Stimulated activated memory B cell treated with anti-CD40 and anti-IgM and Interleukin-4, amounts not matched to agents 10 μg/mL and 1 μg/mL and 100 μg/mL, for 72 hours (primary cell): Measurements from ENCODE around the gene STK26.
"Not testable (repeated sequence)": the region's sequence is repeated elsewhere in the genome, so short reads cannot be mapped to it uniquely, and the experiment has no call there.

Experiments
- ATAC-seq: fragments of 150-1000 bp; cut with Tn5 transposase; 2 replicates; pipeline ENCODE4 v1.10.0; 2021
- H3K27ac Mint-ChIP-seq: one replicate; pipeline ENCODE4 v1.8.0; 2022; ENCODE audit warnings: mild to moderate bottlenecking, mixed read lengths
- H3K27me3 Mint-ChIP-seq: one replicate; pipeline ENCODE4 v1.8.0; 2022; ENCODE audit warnings: mixed read lengths
- H3K36me3 Mint-ChIP-seq: one replicate; pipeline ENCODE4 v1.8.0; 2022; ENCODE audit warnings: mixed read lengths
- H3K4me1 Mint-ChIP-seq: one replicate; pipeline ENCODE4 v1.8.0; 2022; ENCODE audit warnings: mixed read lengths
- H3K4me3 Mint-ChIP-seq: one replicate; pipeline ENCODE4 v1.8.0; 2022; ENCODE audit warnings: mild to moderate bottlenecking, moderate library complexity, mixed read lengths
- H3K9me3 Mint-ChIP-seq: one replicate; pipeline ENCODE4 v1.8.0; 2022; ENCODE audit warnings: mixed read lengths

STK26 gene

DNA sequence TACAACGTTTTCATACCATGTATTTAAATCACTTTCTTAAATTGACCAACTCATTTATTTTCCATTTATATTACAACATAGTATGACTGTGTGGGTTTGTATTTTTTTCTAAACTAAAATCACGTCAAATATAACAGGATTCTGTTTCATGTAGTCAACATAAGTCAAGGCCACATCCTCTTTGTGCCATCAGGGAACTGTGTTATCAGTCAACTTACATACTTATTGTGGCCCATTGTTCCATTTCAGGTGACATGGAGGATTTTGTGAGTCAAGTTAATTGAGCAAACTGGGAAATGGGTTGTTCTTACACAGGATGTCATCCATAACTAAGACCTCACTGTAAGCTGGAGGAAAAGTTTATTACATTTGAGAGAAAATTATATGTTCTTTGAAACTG, 35.9 kb downstream of the STK26 start:
- no peaks in the 10 kb centered on the region for H3K27me3 Mint-ChIP-seq
- H3K9me3 Mint-ChIP-seq, result no peaks in the 10 kb centered on the region
- no peak overlapping the region for H3K4me3 Mint-ChIP-seq
- no peaks in the 10 kb centered on the region for H3K36me3 Mint-ChIP-seq
- ATAC-seq, result no peak
- peaks cover 6% of the 10 kb centered on the region for H3K4me1 Mint-ChIP-seq
- no peak overlapping the region for H3K27ac Mint-ChIP-seq

GRCh38 chrX:132059973-132060540, 37.0 kb downstream of the STK26 start:
- Mint-ChIP-seq H3K9me3 (no peaks in the 10 kb centered on the region), H3K36me3 (no peaks in the 10 kb centered on the region), H3K4me1 (peaks cover 6% of the 10 kb centered on the region), H3K27me3 (no peaks in the 10 kb centered on the region), H3K4me3 (no peak overlapping the region), H3K27ac (no peak overlapping the region)
- no peak for ATAC-seq

DNA sequence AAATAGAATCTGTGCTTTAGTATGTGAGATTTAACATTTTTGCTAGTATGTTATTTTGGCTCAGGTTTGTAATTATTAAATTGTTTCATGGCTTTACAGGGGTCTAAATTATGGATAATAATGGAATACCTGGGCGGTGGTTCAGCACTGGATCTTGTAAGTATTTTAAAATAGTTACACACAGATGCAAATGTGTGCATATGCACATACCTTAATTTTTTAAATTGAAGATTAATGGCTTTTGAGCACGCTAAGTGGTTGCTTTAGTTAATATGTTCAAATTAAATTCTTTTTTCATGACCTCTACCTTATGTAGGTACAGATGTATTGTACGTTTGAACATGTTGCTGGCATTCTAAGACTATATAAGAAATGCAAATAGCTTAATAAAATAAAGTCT, 40.2 kb downstream of the STK26 start:
- Mint-ChIP-seq H3K36me3 (no peaks in the 10 kb centered on the region), H3K9me3 (no peaks in the 10 kb centered on the region), H3K4me3 (no peak overlapping the region), H3K27me3 (no peaks in the 10 kb centered on the region), H3K27ac (no peak overlapping the region), H3K4me1 (peaks cover 6% of the 10 kb centered on the region)
- ATAC-seq, result no peak

GRCh38 chrX:132063862-132064261, 40.8 kb downstream of the STK26 start:
- no peak overlapping the region for H3K27ac Mint-ChIP-seq
- H3K36me3 Mint-ChIP-seq, result peaks cover 4% of the 10 kb centered on the region
- H3K4me1 Mint-ChIP-seq, result peaks cover 6% of the 10 kb centered on the region
- H3K4me3 Mint-ChIP-seq, result no peak overlapping the region
- no peak for ATAC-seq
- no peaks in the 10 kb centered on the region for H3K27me3 Mint-ChIP-seq
- H3K9me3 Mint-ChIP-seq, result no peaks in the 10 kb centered on the region

- Mint-ChIP-seq H3K4me1 (no peaks in the 10 kb centered on the region), H3K36me3 (peaks cover 6% of the 10 kb centered on the region), H3K4me3 (no peak overlapping the region), H3K9me3 (no peaks in the 10 kb centered on the region), H3K27me3 (no peaks in the 10 kb centered on the region), H3K27ac (no peak overlapping the region)
- no peak for ATAC-seq
Measured at GRCh38 chrX:132068405-132068804, 45.3 kb downstream of the STK26 start.

- Mint-ChIP-seq H3K4me1 (no peaks in the 10 kb centered on the region), H3K36me3 (peaks cover 6% of the 10 kb centered on the region), H3K9me3 (no peaks in the 10 kb centered on the region), H3K27ac (no peak overlapping the region), H3K4me3 (no peak overlapping the region), H3K27me3 (no peaks in the 10 kb centered on the region)
- no peak for ATAC-seq
Measured at GRCh38 chrX:132071254-132071653, 48.2 kb downstream of the STK26 start.

DNA sequence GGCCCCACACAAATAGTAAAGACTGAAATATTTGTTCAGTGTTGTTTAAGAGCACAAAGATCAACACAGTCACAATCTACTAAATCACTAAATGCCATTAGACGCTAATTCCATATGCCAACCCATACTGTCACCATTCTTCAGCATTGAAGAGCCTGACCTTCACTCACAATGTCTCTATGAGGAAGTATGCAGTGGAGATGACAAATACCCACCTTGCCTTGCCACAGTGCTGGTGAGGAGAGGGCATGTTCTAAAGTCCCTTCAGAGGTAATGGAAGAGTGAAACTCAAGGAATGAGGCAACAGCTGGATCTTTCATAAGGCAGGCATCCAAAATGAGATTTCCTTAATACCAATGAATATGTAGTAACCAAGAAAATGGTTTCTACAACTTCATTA, 54.3 kb downstream of the STK26 start:
- no peaks in the 10 kb centered on the region for H3K9me3 Mint-ChIP-seq
- H3K27ac Mint-ChIP-seq, result no peak overlapping the region
- no peaks in the 10 kb centered on the region for H3K36me3 Mint-ChIP-seq
- H3K27me3 Mint-ChIP-seq, result no peaks in the 10 kb centered on the region
- no peaks in the 10 kb centered on the region for H3K4me1 Mint-ChIP-seq
- no peak overlapping the region for H3K4me3 Mint-ChIP-seq
- ATAC-seq, result no peak

DNA sequence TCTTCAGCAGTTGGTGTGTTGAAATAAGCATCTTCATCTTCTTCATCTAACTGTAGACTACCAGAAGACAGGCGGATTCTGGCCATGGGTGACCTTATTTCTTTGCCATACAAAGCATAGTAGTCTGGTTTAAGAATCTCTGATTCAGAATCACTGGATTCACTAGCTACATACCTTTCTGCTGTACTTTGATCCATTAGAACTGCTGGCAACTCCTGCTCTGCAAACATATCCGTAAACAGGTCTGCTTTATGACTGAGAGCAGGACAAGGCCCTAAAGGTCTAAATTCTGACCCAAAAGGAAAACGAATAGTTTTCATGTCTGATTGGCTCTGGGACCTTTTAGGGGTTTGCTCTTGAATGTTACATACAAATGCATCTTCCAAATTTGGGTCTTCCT, 54.8 kb downstream of the STK26 start:
- ATAC-seq, result no peak
- H3K27me3 Mint-ChIP-seq, result no peaks in the 10 kb centered on the region
- no peaks in the 10 kb centered on the region for H3K36me3 Mint-ChIP-seq
- no peak overlapping the region for H3K4me3 Mint-ChIP-seq
- no peak overlapping the region for H3K27ac Mint-ChIP-seq
- H3K4me1 Mint-ChIP-seq, result no peaks in the 10 kb centered on the region
- no peaks in the 10 kb centered on the region for H3K9me3 Mint-ChIP-seq

- Mint-ChIP-seq H3K9me3 (no peaks in the 10 kb centered on the region), H3K27me3 (no peaks in the 10 kb centered on the region), H3K4me3 (no peak overlapping the region), H3K27ac (no peak overlapping the region), H3K36me3 (no peaks in the 10 kb centered on the region), H3K4me1 (no peaks in the 10 kb centered on the region)
- no peak for ATAC-seq
Measured at GRCh38 chrX:132085786-132086185, 62.7 kb downstream of the STK26 start.

GRCh38 chrX:132086672-132087071, 63.6 kb downstream of the STK26 start:
- Mint-ChIP-seq H3K27ac (no peak overlapping the region), H3K27me3 (no peaks in the 10 kb centered on the region), H3K4me3 (no peak overlapping the region), H3K36me3 (no peaks in the 10 kb centered on the region), H3K9me3 (no peaks in the 10 kb centered on the region), H3K4me1 (no peaks in the 10 kb centered on the region)
- ATAC-seq, result no peak

- H3K4me1 Mint-ChIP-seq, result no peaks in the 10 kb centered on the region
- no peaks in the 10 kb centered on the region for H3K9me3 Mint-ChIP-seq
- no peaks in the 10 kb centered on the region for H3K36me3 Mint-ChIP-seq
- ATAC-seq, result no peak
- no peak overlapping the region for H3K4me3 Mint-ChIP-seq
- no peaks in the 10 kb centered on the region for H3K27me3 Mint-ChIP-seq
- H3K27ac Mint-ChIP-seq, result no peak overlapping the region
Measured at GRCh38 chrX:132088864-132089263, 65.8 kb downstream of the STK26 start.

- Mint-ChIP-seq H3K27ac (no peak overlapping the region), H3K4me1 (no peaks in the 10 kb centered on the region), H3K9me3 (no peaks in the 10 kb centered on the region), H3K27me3 (no peaks in the 10 kb centered on the region), H3K36me3 (no peaks in the 10 kb centered on the region), H3K4me3 (no peak overlapping the region)
- ATAC-seq, result no peak
Measured at GRCh38 chrX:132090403-132091159, 67.5 kb downstream of the STK26 start.

- no peaks in the 10 kb centered on the region for H3K36me3 Mint-ChIP-seq
- H3K27me3 Mint-ChIP-seq, result no peaks in the 10 kb centered on the region
- ATAC-seq, result no peak
- H3K27ac Mint-ChIP-seq, result no peak overlapping the region
- H3K4me1 Mint-ChIP-seq, result no peaks in the 10 kb centered on the region
- H3K4me3 Mint-ChIP-seq, result no peak overlapping the region
- no peaks in the 10 kb centered on the region for H3K9me3 Mint-ChIP-seq
Measured at GRCh38 chrX:132092439-132093065, 69.5 kb downstream of the STK26 start.

DNA sequence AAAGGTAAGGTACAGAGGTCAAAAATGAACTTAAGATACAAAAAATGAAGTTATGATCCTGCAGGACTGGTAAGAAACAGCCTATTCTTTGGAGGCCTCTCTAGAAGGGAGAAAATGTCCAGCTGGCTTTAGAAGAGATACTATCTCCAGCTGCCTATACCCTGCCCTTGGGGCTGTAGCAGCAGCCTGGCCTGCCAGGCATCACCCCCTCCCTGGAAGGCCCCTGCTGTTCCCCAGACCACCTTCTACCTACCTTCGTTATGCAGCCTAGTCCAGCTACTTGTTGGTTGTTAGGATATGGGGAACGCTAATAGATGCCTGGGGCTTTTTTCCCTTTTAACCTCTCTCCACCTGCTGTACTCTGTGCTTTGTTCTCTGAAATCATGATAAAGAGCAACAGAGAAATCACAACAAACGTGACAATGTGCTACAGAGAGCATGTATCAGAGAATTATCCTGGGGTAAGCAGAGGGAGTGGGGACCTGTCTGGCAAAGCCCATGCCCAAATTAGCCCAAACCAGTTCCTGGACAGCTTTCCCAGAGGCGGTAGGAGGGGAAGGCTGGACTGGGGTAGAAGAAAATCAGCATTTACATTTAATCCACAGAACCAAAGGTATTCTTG, 70.2 kb downstream of the STK26 start:
- Mint-ChIP-seq H3K27ac (no peak overlapping the region), H3K9me3 (no peaks in the 10 kb centered on the region), H3K4me1 (no peaks in the 10 kb centered on the region), H3K4me3 (no peak overlapping the region), H3K36me3 (no peaks in the 10 kb centered on the region), H3K27me3 (no peaks in the 10 kb centered on the region)
- ATAC-seq, result no peak

DNA sequence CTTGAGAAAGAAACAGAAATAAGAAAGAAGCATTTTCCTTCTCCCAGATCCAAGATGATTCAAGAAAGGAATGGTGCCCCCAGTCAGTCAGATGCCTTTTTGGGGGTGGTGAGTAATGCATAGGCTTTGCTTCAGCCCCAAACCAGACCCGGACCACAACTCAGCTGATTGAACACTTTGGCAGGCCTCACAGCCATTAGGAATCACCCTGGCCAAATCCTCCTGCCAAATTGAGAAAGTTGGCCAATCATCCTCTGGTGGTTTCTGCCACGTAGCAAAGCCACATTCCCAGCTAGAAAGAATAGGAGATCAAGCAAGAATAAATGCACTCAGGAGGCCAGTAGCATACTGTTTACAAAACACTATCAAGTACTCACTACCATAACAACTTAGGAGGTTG, 71.1 kb downstream of the STK26 start:
- Mint-ChIP-seq H3K4me1 (no peaks in the 10 kb centered on the region), H3K4me3 (no peak overlapping the region), H3K9me3 (no peaks in the 10 kb centered on the region), H3K27ac (no peak overlapping the region), H3K27me3 (no peaks in the 10 kb centered on the region), H3K36me3 (no peaks in the 10 kb centered on the region)
- no peak for ATAC-seq

DNA sequence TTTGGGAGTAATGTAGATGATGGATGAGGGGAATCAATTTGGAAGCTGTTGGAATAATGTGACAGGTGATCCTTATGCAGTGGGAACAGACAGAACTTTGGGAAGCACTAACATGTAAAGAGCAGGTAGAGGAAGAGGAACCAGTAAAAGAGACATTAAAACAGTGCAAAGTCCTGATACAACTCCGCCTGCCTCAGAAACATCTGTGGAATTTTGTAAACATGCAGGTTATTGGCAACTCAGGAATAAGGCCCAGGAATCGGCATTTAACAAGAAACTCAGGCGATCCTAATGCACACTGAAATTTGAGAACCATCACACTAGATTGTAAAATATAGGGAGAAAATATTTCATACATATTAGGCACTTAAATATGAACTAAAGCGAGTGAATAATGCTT, 75.6 kb downstream of the STK26 start:
- not testable (repeated sequence) for H3K27me3 Mint-ChIP-seq, H3K4me3 Mint-ChIP-seq, H3K27ac Mint-ChIP-seq, ATAC-seq, H3K36me3 Mint-ChIP-seq, H3K9me3 Mint-ChIP-seq, H3K4me1 Mint-ChIP-seq
